NB4 (cell line): ENCODE results near the gene ZC3H12D.
"Not testable (repeated sequence)": the region's sequence is repeated elsewhere in the genome, so short reads cannot be mapped to it uniquely, and the experiment has no call there.

Source experiments
- DNase-seq: peaks from one replicate; pipeline ENCODE4 v3.0.0; 2010; ENCODE audit warnings: low read depth
- H3K4me3 ChIP-seq: one replicate; pipeline ENCODE4 v1.5.1; 2011; ENCODE audit warnings: mild to moderate bottlenecking, low read depth, low read length, moderate library complexity
- MYC ChIP-seq: IDR thresholded peaks from 2 replicates; pipeline ENCODE4 v1.6.1; 2011; ENCODE audit warnings: low read depth, low read length
- POLR2A ChIP-seq: IDR thresholded peaks from 2 replicates; pipeline ENCODE4 v1.6.1; 2011; ENCODE audit warnings: mild to moderate bottlenecking; ENCODE audit not compliant: insufficient read length; ENCODE audit errors: extremely low read depth
- TF ChIP-seq, protein P1 (sequence below): IDR thresholded peaks from 2 replicates; pipeline ENCODE4 v1.6.1; 2011; ENCODE audit warnings: low read depth, low read length
- TF ChIP-seq, protein P2 (sequence below): IDR thresholded peaks from one replicate; pipeline ENCODE4 v1.5.1; 2012; ENCODE audit warnings: low read depth, low read length

The ZC3H12D gene

DNA sequence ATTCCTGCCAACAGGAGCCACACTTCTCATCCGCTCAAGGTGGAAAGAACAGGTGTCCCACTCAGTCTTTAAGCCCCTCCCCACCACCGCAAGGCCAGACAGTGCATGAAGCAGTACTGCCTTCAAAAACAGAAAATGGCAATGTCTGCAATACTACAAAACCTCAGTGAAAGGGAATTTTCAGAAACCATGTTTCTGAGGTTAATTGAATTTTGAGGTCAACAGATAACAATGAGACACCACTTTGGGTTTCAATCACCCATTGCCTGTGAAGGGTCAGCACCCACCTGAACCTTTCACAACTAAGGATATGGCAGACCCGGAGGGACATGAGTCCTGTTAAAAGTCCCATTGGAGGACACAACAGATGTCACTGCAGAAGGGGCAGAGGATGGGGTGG is 13.0 kb downstream of the ZC3H12D start:
- H3K4me3 ChIP-seq, result no peak overlapping the region
- no peak for TF ChIP-seq MYC
- TF ChIP-seq, protein P1, sequence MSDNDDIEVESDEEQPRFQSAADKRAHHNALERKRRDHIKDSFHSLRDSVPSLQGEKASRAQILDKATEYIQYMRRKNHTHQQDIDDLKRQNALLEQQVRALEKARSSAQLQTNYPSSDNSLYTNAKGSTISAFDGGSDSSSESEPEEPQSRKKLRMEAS, result no peak
- TF ChIP-seq POLR2A, result no peak
- TF ChIP-seq, protein P2, sequence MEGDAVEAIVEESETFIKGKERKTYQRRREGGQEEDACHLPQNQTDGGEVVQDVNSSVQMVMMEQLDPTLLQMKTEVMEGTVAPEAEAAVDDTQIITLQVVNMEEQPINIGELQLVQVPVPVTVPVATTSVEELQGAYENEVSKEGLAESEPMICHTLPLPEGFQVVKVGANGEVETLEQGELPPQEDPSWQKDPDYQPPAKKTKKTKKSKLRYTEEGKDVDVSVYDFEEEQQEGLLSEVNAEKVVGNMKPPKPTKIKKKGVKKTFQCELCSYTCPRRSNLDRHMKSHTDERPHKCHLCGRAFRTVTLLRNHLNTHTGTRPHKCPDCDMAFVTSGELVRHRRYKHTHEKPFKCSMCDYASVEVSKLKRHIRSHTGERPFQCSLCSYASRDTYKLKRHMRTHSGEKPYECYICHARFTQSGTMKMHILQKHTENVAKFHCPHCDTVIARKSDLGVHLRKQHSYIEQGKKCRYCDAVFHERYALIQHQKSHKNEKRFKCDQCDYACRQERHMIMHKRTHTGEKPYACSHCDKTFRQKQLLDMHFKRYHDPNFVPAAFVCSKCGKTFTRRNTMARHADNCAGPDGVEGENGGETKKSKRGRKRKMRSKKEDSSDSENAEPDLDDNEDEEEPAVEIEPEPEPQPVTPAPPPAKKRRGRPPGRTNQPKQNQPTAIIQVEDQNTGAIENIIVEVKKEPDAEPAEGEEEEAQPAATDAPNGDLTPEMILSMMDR, result no peak
- no peak for DNase-seq

DNA sequence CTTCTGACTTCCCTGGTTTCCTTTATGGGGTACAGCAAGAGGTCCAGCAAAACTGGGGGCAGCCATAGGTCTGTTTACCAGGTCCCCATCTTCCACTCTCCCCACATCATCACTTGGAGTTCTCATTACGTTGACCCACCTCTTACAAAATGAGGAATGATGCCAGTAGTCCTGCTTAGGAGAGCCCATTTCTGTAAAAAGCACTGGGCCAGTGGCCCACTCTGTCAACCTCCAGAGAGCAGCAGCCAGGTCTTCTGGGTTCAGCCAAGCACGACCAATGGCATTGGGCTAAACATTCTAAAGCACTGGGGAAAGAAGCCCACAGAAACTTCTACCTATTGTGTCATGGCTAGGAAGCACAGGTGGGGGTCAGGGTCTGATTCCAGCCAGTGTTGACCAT is 13.9 kb downstream of the ZC3H12D start:
- DNase-seq, result no peak
- H3K4me3 ChIP-seq, result no peak overlapping the region
- TF ChIP-seq POLR2A (no peak), MYC (no peak)
- TF ChIP-seq, protein P2, result no peak
- TF ChIP-seq, protein P1, result no peak

DNA sequence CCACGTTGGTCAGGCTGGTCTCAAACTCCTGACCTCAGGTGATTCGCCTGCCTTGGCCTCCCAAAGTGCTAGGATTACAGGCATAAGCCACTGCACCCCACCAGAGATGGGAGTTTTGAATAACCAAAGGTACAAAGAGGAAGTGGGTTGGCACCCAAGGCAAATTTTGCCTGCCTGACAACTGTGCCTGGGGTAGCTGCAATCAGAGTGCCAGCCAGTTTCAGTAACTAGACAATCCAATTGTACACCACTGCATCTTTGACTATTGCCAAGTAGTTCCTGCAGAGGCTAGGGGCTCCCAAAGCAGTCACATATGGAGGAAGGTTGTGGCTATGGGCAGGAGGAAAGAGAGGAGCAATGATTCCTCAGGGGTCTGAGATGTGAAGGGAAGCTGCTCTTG is 16.6 kb downstream of the ZC3H12D start:
- H3K4me3 ChIP-seq, result no peak overlapping the region
- no peak for TF ChIP-seq POLR2A
- TF ChIP-seq, protein P2, result no peak
- TF ChIP-seq MYC, result no peak
- TF ChIP-seq, protein P1, result no peak
- no peak for DNase-seq

DNA sequence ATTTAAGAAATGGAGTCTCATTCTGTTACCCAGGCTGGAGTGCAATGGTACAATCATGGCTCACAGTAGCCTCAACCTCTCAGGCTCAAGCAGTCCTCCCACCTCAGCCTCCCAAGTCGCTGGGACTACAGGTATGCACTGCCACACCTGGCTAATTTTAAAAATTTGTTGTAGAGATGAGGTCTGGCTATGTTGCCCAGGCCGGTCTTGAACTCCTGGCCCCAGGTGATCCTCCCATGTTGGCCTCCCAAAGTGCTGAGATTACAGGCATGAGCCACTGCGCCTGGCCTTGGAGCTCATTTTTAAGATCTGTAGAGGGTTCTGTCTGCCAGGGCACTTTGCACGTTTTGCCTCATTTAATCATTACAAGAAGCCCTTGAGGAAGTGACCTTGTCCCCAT is 17.5 kb downstream of the ZC3H12D start:
- no peak overlapping the region for H3K4me3 ChIP-seq
- DNase-seq, result no peak
- TF ChIP-seq, protein P2, result no peak

DNA sequence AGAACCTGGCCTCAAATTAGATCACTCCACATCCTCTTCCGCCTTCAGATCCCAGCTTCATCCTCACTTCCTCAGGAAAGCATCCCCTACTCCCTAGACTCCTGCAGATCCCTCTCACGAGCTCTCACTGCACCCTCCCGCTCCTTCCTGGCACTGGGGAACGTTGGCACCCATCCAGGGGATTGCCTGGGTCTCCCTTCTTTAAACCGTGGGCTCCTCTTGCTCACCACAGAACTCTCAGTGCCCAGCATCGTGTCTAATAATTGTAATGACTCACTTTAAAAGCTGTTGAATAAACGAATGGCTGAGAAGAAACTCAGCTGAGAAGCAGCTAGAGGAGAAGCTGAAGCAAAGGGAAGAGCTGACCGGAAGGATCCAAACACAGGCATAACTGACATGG is 20.4 kb downstream of the ZC3H12D start:
- DNase-seq, result no peak
- no peak overlapping the region for H3K4me3 ChIP-seq
- TF ChIP-seq, protein P1, result no peak
- TF ChIP-seq MYC (no peak), POLR2A (no peak)
- TF ChIP-seq, protein P2, result no peak

DNA sequence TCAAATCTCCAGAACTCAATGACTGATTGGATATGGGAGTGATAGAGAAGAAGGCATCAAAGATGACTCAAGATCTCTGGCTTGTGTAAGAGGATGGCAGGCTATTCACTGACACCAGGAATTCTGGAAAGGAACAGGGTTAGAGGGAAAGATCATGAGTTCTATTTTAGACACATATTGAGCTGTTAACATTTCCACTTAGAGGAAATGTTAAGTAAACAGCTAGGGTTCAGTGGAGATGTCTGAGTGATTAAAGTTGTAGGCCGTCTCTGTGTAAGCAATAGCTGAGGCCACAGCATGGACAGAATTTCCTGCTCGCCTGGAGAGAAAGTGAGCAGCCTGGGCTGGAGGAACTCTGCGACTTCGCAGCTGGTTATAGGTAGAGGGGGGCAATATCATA is 21.0 kb downstream of the ZC3H12D start:
- no peak for DNase-seq
- no peak overlapping the region for H3K4me3 ChIP-seq
- TF ChIP-seq, protein P2, result no peak
- TF ChIP-seq POLR2A, result no peak
- TF ChIP-seq MYC, result no peak
- TF ChIP-seq, protein P1, result no peak

DNA sequence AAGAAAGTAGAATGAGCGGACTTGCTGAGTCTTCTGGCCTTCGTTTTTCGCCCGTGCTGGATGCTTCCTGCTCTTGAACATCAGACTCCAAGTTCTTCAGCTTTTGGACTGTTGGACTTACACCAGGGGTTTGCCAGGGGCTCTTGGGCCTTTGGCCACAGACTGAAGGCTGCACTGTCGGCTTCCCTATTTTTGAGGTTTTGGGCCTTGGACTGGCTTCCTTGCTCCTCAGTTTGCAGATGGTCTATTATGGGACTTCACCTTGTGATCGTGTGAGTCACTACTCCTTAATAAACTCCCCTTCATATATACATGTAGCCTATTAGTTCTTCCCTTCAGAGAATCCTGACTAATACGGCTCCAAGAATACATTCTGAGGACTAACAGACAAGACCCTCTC is 22.1 kb downstream of the ZC3H12D start:
- H3K4me3 ChIP-seq, DNase-seq: not testable (repeated sequence)
